ENCODE results near the gene DAPK2. TPM values are rescaled to one million over a fixed set of nuclear protein-coding genes. Genes with fewer than 3 reads are reported as not detected.

DAPK2 gene
- total and polyA plus RNA-seq, 2 of the 13 experiments (the other 11 are each of a cell fraction or from before 2014, with no cell fraction given): 0.33 to 0.63 TPM

DNA sequence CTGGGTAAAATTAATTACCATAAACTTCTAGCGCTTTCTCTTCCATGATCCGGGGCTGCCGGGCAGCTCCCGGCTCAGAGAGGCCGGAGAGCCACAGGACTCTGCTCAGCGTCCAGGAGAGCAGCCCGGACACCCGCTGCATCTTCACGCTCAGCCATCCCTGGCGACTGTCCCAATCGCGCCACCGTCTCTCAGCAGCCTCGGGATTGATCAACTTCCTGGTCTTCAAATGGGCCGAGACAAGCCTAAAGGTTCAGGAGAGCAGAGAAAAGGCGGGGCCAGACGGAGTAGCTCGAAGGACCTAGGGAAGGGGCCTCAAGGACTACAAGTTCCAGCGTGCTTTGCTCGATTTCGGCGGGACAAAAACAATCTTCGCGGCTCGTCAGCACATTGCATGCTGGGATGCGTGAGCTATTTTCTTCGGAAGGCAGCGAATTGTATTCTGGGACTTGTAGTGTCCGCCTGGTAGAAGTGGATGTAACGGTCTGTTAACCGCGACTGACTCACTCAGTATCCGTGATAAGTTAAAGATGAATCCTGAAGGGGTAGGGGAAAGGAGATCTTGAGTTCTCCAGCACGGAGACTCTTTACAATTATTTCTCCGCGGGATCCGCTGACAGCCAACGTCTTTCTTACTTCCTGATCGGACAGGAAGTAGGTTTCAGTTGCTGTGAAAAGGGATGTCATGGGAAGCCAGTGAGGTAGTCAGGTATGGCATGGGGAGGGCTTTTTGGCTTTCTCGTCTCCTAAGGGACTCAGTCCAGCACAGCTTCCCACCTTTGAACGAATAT lies 47.5 kb upstream of the DAPK2 start, which contains the start of gene CIAO2A (continued):
- TF ChIP-seq, protein P1, sequence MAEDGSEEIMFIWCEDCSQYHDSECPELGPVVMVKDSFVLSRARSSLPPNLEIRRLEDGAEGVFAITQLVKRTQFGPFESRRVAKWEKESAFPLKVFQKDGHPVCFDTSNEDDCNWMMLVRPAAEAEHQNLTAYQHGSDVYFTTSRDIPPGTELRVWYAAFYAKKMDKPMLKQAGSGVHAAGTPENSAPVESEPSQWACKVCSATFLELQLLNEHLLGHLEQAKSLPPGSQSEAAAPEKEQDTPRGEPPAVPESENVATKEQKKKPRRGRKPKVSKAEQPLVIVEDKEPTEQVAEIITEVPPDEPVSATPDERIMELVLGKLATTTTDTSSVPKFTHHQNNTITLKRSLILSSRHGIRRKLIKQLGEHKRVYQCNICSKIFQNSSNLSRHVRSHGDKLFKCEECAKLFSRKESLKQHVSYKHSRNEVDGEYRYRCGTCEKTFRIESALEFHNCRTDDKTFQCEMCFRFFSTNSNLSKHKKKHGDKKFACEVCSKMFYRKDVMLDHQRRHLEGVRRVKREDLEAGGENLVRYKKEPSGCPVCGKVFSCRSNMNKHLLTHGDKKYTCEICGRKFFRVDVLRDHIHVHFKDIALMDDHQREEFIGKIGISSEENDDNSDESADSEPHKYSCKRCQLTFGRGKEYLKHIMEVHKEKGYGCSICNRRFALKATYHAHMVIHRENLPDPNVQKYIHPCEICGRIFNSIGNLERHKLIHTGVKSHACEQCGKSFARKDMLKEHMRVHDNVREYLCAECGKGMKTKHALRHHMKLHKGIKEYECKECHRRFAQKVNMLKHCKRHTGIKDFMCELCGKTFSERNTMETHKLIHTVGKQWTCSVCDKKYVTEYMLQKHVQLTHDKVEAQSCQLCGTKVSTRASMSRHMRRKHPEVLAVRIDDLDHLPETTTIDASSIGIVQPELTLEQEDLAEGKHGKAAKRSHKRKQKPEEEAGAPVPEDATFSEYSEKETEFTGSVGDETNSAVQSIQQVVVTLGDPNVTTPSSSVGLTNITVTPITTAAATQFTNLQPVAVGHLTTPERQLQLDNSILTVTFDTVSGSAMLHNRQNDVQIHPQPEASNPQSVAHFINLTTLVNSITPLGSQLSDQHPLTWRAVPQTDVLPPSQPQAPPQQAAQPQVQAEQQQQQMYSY (CRISPR knock-in tag; IDR thresholded peaks at IDR 0.05): no peak
- TF ChIP-seq NR0B2 (CRISPR knock-in tag; IDR thresholded peaks at IDR 0.05): no peak
- no peak for TF ChIP-seq ZNF292 (CRISPR knock-in tag; IDR thresholded peaks at IDR 0.05; ENCODE audit: borderline replicate concordance, low read depth)
- no peak for TF ChIP-seq DNMT1 (CRISPR knock-in tag; IDR thresholded peaks at IDR 0.05)
- TF ChIP-seq CHCHD3 (CRISPR knock-in tag; IDR thresholded peaks at IDR 0.05): no peak
- TF ChIP-seq, protein P2, sequence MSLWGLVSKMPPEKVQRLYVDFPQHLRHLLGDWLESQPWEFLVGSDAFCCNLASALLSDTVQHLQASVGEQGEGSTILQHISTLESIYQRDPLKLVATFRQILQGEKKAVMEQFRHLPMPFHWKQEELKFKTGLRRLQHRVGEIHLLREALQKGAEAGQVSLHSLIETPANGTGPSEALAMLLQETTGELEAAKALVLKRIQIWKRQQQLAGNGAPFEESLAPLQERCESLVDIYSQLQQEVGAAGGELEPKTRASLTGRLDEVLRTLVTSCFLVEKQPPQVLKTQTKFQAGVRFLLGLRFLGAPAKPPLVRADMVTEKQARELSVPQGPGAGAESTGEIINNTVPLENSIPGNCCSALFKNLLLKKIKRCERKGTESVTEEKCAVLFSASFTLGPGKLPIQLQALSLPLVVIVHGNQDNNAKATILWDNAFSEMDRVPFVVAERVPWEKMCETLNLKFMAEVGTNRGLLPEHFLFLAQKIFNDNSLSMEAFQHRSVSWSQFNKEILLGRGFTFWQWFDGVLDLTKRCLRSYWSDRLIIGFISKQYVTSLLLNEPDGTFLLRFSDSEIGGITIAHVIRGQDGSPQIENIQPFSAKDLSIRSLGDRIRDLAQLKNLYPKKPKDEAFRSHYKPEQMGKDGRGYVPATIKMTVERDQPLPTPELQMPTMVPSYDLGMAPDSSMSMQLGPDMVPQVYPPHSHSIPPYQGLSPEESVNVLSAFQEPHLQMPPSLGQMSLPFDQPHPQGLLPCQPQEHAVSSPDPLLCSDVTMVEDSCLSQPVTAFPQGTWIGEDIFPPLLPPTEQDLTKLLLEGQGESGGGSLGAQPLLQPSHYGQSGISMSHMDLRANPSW (CRISPR knock-in tag; IDR thresholded peaks at IDR 0.05; ENCODE audit: borderline replicate concordance): peak; percentile 83
- TF ChIP-seq GFI1 (CRISPR knock-in tag; IDR thresholded peaks at IDR 0.05; ENCODE audit: borderline replicate concordance): 0 out of 2 replicates have a peak, but pooled peaks have one; percentile 23
- no peak for TF ChIP-seq ZNF3 (CRISPR knock-in tag; IDR thresholded peaks at IDR 0.05)
- TF ChIP-seq MIER2 (CRISPR knock-in tag; IDR thresholded peaks at IDR 0.05): no peak
- TF ChIP-seq, protein P3, sequence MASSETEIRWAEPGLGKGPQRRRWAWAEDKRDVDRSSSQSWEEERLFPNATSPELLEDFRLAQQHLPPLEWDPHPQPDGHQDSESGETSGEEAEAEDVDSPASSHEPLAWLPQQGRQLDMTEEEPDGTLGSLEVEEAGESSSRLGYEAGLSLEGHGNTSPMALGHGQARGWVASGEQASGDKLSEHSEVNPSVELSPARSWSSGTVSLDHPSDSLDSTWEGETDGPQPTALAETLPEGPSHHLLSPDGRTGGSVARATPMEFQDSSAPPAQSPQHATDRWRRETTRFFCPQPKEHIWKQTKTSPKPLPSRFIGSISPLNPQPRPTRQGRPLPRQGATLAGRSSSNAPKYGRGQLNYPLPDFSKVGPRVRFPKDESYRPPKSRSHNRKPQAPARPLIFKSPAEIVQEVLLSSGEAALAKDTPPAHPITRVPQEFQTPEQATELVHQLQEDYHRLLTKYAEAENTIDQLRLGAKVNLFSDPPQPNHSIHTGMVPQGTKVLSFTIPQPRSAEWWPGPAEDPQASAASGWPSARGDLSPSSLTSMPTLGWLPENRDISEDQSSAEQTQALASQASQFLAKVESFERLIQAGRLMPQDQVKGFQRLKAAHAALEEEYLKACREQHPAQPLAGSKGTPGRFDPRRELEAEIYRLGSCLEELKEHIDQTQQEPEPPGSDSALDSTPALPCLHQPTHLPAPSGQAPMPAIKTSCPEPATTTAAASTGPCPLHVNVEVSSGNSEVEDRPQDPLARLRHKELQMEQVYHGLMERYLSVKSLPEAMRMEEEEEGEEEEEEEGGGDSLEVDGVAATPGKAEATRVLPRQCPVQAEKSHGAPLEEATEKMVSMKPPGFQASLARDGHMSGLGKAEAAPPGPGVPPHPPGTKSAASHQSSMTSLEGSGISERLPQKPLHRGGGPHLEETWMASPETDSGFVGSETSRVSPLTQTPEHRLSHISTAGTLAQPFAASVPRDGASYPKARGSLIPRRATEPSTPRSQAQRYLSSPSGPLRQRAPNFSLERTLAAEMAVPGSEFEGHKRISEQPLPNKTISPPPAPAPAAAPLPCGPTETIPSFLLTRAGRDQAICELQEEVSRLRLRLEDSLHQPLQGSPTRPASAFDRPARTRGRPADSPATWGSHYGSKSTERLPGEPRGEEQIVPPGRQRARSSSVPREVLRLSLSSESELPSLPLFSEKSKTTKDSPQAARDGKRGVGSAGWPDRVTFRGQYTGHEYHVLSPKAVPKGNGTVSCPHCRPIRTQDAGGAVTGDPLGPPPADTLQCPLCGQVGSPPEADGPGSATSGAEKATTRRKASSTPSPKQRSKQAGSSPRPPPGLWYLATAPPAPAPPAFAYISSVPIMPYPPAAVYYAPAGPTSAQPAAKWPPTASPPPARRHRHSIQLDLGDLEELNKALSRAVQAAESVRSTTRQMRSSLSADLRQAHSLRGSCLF (CRISPR knock-in tag; IDR thresholded peaks at IDR 0.05; ENCODE audit: borderline replicate concordance): no peak
- TF ChIP-seq, protein P4, sequence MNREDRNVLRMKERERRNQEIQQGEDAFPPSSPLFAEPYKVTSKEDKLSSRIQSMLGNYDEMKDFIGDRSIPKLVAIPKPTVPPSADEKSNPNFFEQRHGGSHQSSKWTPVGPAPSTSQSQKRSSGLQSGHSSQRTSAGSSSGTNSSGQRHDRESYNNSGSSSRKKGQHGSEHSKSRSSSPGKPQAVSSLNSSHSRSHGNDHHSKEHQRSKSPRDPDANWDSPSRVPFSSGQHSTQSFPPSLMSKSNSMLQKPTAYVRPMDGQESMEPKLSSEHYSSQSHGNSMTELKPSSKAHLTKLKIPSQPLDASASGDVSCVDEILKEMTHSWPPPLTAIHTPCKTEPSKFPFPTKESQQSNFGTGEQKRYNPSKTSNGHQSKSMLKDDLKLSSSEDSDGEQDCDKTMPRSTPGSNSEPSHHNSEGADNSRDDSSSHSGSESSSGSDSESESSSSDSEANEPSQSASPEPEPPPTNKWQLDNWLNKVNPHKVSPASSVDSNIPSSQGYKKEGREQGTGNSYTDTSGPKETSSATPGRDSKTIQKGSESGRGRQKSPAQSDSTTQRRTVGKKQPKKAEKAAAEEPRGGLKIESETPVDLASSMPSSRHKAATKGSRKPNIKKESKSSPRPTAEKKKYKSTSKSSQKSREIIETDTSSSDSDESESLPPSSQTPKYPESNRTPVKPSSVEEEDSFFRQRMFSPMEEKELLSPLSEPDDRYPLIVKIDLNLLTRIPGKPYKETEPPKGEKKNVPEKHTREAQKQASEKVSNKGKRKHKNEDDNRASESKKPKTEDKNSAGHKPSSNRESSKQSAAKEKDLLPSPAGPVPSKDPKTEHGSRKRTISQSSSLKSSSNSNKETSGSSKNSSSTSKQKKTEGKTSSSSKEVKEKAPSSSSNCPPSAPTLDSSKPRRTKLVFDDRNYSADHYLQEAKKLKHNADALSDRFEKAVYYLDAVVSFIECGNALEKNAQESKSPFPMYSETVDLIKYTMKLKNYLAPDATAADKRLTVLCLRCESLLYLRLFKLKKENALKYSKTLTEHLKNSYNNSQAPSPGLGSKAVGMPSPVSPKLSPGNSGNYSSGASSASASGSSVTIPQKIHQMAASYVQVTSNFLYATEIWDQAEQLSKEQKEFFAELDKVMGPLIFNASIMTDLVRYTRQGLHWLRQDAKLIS (CRISPR knock-in tag; IDR thresholded peaks at IDR 0.05): no peak

Measured in HepG2 (cell line).